NCI-H128 (cell line): ENCODE data around the gene NYAP2.

ENCODE experiments used
- DNase-seq: peaks from one replicate; lab custom pipeline; 2025; ENCODE audit not compliant: unreplicated experiment; lab: John Stamatoyannopoulos, UW

The NYAP2 gene

DNA sequence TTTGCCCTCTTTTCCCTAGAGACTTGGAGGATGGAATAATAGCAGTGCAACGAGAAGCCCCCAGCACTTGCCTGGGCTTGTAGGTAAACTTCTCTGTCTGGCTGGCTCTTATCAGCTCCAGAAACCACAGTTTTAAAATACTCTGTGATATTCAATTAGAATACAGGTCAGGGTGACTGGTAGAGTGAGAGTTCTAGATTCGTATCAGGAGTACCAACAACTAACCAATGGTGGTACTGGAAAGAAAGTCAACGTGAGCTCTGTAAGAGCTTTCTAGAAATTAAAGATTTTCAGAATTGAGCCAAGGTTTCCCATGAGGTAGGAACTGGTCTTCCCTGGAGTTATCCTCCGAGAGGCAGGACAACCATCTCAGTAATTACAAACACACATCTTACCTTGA is 216.9 kb downstream of the NYAP2 start:
- DNase-seq, result no peak

- no peak for DNase-seq
These were observed 217.3 kb downstream of the NYAP2 start for GRCh38 chr2:225616848-225617247.

DNA sequence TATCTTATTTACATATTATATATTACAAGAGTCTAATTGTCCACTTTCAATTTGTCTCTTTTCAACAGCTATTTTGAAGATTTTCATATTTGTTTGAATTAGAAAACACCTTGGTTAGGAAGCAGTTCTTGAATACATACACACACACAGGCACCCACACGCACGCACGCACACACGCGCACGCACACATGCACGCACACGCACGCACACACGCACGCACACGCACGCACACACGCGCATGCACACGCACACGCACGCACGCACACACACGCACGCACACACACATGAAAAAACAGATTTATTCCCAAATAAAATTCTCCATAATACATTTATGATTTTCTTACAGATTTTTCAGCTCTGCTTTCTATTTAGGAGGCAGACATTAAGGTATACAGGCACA is 220.7 kb downstream of the NYAP2 start:
- DNase-seq, result no peak

GRCh38 chr2:225630824-225631533 is 231.5 kb downstream of the NYAP2 start:
- DNase-seq, result no peak

GRCh38 chr2:225632351-225632750 is 232.8 kb downstream of the NYAP2 start:
- DNase-seq, result no peak

GRCh38 chr2:225636558-225636957 is 237.0 kb downstream of the NYAP2 start:
- no peak for DNase-seq

GRCh38 chr2:225637259-225637658 is 237.7 kb downstream of the NYAP2 start:
- no peak for DNase-seq

- no peak for DNase-seq
These were observed 241.0 kb downstream of the NYAP2 start for GRCh38 chr2:225640550-225640949.

DNA sequence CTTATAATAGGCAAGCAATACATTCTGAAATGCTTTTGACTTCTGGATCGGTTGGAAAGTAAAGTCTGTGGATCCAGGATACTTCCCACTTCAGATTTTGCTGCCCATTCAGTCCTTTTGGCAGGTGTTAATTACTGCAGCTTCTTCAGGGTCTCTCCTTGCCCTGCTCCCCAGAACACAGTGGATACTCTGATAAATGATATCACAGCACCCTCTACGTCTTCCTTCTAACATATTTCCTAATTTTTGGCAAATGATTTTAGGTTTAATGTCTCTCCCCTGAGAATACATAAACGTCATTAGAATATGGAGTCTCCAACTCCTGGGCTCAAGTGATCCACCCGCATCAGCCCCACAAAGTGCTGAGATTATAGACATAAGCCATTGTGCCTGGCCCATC is 249.8 kb downstream of the NYAP2 start:
- no peak for DNase-seq

- no peak for DNase-seq
These were observed 250.5 kb downstream of the NYAP2 start for GRCh38 chr2:225650041-225650440.

- DNase-seq, result peak; percentile 45
These were observed 261.0 kb downstream of the NYAP2 start for GRCh38 chr2:225660262-225661131.

DNA sequence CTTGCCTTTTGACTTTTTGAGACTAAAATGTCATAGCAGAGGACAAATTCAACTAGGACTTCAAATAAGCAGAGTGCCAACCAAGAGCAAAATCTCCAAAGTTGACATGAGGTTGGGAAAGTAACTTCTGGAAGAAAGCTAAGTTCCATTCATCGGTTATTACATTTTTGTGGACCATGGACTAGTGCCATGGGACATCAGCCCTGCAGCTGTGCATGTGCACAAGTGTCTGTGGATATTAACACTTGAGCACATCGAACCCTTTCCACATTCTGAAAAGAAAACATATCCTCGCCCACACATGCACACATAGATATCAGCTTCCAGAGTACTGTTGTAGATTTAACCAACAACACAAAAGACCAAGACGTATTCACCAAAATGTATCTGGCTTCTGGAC is 262.6 kb downstream of the NYAP2 start:
- no peak for DNase-seq

DNA sequence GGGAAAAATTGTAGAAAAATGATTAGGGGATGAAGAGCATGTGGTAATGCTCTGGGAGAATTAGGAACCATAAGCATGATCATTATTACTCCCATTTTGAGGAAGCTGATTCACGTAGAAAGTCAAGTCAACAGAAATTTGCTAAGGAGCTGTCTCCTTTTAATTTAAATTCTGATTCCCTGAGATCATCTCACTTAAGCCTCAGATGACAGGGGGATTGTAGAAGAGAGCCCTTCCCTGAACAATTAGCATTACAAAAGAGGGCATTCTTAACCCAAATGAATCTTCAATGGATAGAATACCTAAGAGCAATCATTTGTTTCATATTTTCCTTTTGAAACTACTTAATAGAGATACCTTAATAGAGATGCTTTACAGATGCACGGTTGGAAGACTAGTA is 267.9 kb downstream of the NYAP2 start:
- no peak for DNase-seq

DNA sequence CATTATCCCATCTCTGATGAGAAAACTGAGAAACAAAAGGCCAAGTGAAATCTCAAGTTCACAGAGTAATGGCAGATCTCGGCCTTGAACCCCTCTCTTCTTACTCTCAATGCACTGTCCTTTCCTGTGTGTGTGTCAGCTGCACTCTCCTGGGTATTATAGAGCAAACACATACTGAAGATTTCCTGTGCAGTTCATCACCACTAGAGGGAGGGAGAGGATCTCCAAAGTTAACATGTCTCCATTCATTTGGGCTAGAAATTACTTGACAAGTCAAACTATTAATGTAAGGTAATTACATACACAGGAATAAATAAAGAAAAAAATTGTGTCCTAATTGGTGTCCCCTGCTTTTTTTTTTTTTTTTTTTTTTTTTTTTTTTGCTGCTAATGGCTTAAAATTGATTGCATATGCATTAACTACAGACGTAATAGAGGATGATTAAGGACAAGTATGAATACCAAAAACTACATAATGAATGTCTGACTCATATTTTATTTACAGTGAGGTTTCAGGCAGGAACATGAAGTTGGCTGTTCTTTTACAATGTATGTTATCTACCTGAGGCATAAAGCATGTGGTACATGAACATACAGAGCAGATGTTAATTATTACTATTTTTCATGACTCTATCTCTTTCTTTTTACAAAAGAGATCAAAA is 269.2 kb downstream of the NYAP2 start:
- peak; percentile 23 for DNase-seq

DNA sequence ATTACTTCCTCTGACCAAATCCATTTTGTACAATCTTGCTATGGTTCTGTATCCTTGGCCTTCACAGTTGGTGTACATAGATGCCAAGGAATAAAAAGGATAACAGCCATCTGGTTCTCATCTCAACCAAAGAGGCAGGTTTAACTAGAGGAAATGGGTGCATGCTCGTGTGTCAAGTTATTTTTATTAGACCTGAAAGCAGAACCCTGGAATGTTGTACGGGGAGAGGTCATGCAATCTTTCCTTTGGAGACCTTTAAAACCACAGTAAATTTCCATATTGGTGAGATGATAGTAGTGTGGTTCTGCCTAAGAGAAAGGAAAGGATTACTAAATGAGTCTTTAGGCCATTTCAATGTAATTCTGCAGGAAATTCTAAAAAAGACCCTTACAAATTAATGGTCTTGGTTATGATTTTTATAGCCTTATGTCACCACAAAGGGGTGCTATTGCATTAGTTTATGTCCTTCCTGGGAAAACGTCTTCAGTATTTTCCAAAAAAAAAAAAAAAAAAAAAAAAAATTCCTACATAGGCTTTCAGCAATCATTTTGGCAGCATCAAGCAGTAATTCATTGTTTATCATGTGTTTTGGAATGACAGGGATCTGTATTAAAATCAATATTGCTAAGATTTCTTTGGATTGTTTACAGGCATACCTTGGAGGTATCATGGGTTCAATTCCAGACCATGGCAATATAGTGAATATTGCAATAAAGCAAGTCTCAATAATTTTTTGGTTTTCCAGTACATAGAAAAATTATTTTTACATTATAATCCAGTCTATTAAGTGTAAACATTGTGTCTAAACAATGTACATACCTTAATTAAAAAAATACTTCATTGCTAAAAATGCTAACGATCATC is 270.8 kb downstream of the NYAP2 start:
- DNase-seq, result no peak

DNA sequence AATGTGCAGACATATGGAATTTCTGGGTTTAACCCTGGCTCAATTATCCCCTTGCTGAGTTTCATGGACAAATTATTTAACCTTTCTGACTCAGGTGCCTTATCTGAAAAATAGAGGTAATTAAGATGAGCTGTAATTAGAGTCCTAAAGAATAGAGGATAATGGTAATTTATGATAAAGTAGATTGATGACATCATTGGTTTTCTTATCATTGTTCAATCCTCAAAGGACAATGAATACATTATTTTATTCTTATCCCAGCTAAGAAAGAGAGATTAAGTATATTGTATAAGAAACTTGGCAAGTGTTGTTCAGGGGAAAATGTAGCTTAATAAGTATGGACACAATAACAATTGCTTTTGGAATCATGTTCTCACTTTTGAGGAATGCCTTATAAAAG is 279.3 kb downstream of the NYAP2 start:
- DNase-seq, result no peak

DNA sequence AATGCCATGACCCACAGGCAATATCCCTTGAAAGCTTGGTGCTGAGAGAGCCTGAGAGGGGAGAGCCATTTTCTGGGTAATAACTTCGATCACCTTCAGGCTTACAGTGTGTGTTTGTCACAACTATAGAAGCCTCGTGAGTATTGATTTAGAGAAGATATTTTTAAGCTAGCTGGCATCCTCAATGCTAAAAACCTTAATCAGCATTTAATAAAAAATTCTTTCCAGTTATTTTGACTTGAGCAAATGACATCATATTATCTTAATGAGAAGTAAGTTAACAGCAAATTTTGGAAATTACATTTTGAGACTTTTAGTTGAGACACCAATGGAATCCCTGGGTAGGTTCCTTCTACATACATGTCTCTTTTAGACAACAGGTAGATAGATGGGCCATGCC is 283.7 kb downstream of the NYAP2 start:
- DNase-seq, result no peak

- no peak for DNase-seq
These were observed 290.6 kb downstream of the NYAP2 start for GRCh38 chr2:225690153-225690552.

DNA sequence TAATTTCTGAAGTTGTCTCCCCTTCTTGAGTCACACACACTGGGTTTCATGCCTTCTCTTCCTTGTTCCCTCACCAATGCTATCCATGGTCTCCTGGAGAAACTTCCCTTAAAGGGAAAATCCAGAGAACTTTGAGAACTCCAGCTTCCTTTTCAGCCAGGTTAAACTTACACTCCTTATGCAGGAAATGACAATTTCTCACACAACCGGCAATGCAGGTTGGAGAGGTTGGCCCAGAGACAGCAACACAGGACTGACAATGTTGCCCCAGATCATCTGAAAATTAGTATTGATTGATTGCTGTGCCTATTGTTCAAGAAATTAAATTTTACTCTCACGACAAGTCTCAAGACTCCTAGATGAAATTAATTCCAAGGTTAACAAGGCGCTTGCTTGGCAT is 292.2 kb downstream of the NYAP2 start:
- no peak for DNase-seq

GRCh38 chr2:225693259-225693658 is 293.7 kb downstream of the NYAP2 start:
- no peak for DNase-seq

- no peak for DNase-seq
These were observed 295.2 kb downstream of the NYAP2 start for GRCh38 chr2:225694664-225695063.
